Measurements from ENCODE around the gene CLEC16A.

The CLEC16A gene

DNA sequence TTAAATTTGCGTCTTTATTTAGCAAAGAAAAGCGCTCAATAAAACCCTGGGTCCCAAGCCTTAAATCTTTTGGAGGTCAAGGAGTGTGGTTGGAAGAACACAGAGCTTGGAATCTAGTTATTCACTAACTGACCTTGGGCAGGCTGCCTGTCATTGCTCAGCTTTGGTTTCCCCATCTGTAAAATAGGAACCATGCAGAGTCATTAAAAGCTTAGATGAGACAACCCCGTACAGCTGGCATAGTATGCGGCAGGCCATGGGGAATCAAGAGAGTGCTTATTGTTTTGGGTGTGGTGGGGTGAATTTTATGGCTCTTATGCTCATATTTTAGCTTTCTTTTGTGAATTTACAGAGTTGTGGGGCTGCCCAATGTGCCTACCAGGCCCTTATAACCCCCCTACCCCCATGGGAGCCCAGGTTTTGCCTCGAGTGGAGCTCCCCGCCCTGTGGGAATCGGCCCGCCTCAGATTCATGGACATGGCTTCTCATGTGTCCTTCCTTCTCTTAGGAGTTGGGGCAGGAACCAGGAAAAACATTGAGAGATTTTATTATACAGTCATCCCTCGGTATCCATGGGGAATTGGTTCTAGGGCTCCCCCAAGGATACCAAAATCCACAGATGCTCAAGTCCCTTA lies 113.5 kb downstream of the CLEC16A start:
- Histone ChIP-seq H3K4me3 (no peak overlapping the region), H3K4me1 (peaks cover 0 to 36% (median 20%) of the 10 kb centered on the region in 4 donors), H3K36me3 (peaks cover 14 to 37% (median 32%) of the 10 kb centered on the region in 3 donors), H3K27ac (peak overlapping the region in 1 of 2 donors; percentile 50), H3K9me3 (no peaks in the 10 kb centered on the region), H3K27me3 (no peaks in the 10 kb centered on the region)
- TF ChIP-seq, protein P1, sequence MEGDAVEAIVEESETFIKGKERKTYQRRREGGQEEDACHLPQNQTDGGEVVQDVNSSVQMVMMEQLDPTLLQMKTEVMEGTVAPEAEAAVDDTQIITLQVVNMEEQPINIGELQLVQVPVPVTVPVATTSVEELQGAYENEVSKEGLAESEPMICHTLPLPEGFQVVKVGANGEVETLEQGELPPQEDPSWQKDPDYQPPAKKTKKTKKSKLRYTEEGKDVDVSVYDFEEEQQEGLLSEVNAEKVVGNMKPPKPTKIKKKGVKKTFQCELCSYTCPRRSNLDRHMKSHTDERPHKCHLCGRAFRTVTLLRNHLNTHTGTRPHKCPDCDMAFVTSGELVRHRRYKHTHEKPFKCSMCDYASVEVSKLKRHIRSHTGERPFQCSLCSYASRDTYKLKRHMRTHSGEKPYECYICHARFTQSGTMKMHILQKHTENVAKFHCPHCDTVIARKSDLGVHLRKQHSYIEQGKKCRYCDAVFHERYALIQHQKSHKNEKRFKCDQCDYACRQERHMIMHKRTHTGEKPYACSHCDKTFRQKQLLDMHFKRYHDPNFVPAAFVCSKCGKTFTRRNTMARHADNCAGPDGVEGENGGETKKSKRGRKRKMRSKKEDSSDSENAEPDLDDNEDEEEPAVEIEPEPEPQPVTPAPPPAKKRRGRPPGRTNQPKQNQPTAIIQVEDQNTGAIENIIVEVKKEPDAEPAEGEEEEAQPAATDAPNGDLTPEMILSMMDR (IDR thresholded peaks at IDR 0.05) = no peak
- intact Hi-C loops (cut with DNase I; ENCODE audit: low total_unique reads) = no loop called here
- no peak for DNase-seq

DNA sequence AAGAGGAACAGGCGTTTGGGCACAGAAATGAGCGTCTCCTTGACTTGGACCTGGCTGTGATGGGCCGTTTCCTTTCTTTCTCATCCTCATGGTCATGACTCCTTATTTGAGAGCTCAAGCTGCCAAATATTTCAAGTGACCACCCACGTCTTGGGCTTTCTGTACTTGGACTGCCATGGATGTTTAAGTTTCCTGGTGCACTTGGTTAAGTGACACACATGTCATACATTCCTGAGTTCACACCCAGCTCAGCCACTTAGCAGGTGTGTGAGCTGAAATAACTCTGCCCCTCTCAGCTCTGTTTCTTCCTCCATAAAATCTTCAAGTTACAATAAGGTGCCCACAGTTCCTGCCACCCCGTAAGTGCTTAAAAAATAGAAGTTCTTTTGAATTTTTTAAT lies 114.5 kb downstream of the CLEC16A start:
- intact Hi-C loops (cut with DNase I; ENCODE audit: low total_unique reads) = no loop called here
- TF ChIP-seq, protein P1 (IDR thresholded peaks at IDR 0.05) = no peak
- H3K4me3 ChIP-seq = no peak overlapping the region
- H3K27ac ChIP-seq = no peak overlapping the region
- DNase-seq = no peak
- H3K4me1 ChIP-seq = peaks cover 0 to 33% (median 20%) of the 10 kb centered on the region in 4 donors
- no peaks in the 10 kb centered on the region for H3K27me3 ChIP-seq
- H3K36me3 ChIP-seq = peaks cover 14 to 36% (median 32%) of the 10 kb centered on the region in 3 donors
- H3K9me3 ChIP-seq = no peaks in the 10 kb centered on the region

DNA sequence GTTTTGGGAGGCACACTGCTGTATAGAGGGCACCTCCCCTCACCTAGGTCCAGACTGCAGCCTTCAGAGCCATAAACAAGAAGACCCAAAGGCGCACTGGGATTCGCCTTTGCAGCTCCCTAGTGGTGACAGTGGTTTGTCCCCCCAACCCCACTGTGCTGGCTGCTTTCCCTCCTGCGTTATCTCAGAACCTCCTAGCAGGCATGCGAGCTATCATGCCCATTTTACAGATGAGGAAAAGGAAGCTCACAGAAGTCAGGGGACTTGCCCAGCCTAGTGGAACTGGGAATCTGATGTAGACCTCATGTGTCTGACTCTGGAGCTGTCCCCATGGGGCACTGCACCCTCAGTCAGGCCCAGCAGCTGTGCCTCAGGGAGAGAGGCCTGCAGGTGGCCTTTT lies 115.2 kb downstream of the CLEC16A start:
- Histone ChIP-seq H3K27ac (no peak overlapping the region), H3K4me1 (peaks cover 0 to 26% (median 20%) of the 10 kb centered on the region in 4 donors), H3K36me3 (peaks cover 14 to 39% (median 30%) of the 10 kb centered on the region in 3 donors), H3K27me3 (no peaks in the 10 kb centered on the region), H3K4me3 (no peak overlapping the region), H3K9me3 (no peaks in the 10 kb centered on the region)
- TF ChIP-seq, protein P1 (IDR thresholded peaks at IDR 0.05) = no peak
- peak in 1 of 2 donors; percentile 31 for DNase-seq
- intact Hi-C loops (cut with DNase I; ENCODE audit: low total_unique reads) = no loop called here

DNA sequence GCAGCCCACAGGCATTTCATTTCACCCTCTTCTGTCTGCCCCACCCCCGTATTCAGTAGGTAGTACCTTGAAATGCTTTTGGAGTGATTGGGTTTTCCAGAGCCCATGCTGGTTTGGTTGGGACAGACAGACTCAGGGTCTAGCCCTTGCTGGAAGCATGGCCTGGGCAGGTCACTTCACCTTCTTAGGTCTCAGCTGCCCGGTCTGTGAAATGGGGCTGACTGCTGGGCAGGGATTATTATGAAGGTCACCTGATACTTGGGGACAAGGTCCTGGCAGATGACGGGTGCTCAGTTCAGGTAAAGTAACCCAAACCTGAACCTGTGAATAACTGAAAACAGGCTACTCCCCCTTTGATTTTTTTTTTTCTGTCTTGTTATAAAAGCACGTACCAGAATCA lies 116.0 kb downstream of the CLEC16A start:
- Histone ChIP-seq H3K27me3 (no peaks in the 10 kb centered on the region), H3K36me3 (peaks cover 14 to 47% (median 37%) of the 10 kb centered on the region in 3 donors), H3K27ac (no peak overlapping the region), H3K4me1 (peaks cover 0 to 25% (median 20%) of the 10 kb centered on the region in 4 donors), H3K9me3 (no peaks in the 10 kb centered on the region), H3K4me3 (no peak overlapping the region)
- TF ChIP-seq, protein P1 (IDR thresholded peaks at IDR 0.05) = no peak
- peak in 1 of 2 donors; percentile 20 for DNase-seq
- intact Hi-C loops (cut with DNase I; ENCODE audit: low total_unique reads) = no loop called here

DNA sequence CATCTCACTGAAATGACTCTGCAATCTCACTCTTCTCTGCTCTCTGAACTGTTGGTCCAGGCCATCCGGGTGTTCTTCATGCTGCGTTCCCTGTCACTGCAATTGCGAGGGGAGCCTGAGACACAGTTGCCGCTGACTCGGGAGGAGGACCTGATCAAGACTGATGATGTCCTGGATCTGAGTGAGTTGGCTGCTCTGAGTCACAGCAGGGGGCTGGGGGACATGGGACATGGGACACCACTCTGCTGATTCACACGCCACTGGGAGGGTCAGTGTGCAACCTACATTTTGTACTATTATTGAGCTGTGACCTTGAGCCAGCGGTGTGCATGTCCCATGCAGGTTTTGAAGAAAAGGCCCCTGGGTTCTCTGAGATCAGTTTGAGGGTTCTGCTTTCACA lies 116.5 kb downstream of the CLEC16A start:
- TF ChIP-seq, protein P1 (IDR thresholded peaks at IDR 0.05) = no peak
- Histone ChIP-seq H3K27me3 (no peaks in the 10 kb centered on the region), H3K4me3 (no peak overlapping the region), H3K9me3 (no peaks in the 10 kb centered on the region), H3K27ac (no peak overlapping the region), H3K4me1 (peaks cover 0 to 22% (median 19%) of the 10 kb centered on the region in 4 donors), H3K36me3 (peaks cover 14 to 52% (median 42%) of the 10 kb centered on the region in 3 donors)
- peak in 1 of 2 donors; percentile 32 for DNase-seq
- intact Hi-C loops (cut with DNase I; ENCODE audit: low total_unique reads) = no loop called here

Measured in tibial artery (tissue), 4 donors.